Anterior cingulate cortex (tissue), 58 donors: Measurements from ENCODE around the gene USP5.
"Not testable (repeated sequence)": the region's sequence is repeated elsewhere in the genome, so short reads cannot be mapped to it uniquely, and the experiment has no call there.

Source experiments
- DNase-seq, 58 donors: peaks; one replicate each; lab custom pipeline; 2025; lab: John Stamatoyannopoulos, UW

The USP5 gene

GRCh38 chr12:6879824-6880223, 27.9 kb downstream of the USP5 start:
- not testable (repeated sequence) for DNase-seq

GRCh38 chr12:6883252-6883651, 31.3 kb downstream of the USP5 start:
- DNase-seq: no peak

- DNase-seq: no peak
Measured at GRCh38 chr12:6883683-6884082, 31.7 kb downstream of the USP5 start.

GRCh38 chr12:6884539-6884938, 32.6 kb downstream of the USP5 start:
- no peak for DNase-seq

- not testable (repeated sequence) for DNase-seq
Measured at GRCh38 chr12:6886206-6886999, 34.5 kb downstream of the USP5 start.

GRCh38 chr12:6887460-6887859, 35.5 kb downstream of the USP5 start:
- DNase-seq: no peak

GRCh38 chr12:6888360-6888759, 36.4 kb downstream of the USP5 start:
- no peak for DNase-seq

GRCh38 chr12:6888794-6889193, 36.8 kb downstream of the USP5 start:
- not testable (repeated sequence) for DNase-seq

GRCh38 chr12:6889775-6890573, 38.0 kb downstream of the USP5 start:
- DNase-seq: not testable (repeated sequence)

GRCh38 chr12:6890789-6891645, 39.1 kb downstream of the USP5 start:
- DNase-seq: peak; percentile 80 to 99 (median 96)

GRCh38 chr12:6891646-6892001, 39.7 kb downstream of the USP5 start:
- no peak for DNase-seq

- not testable (repeated sequence) for DNase-seq
Measured at GRCh38 chr12:6892683-6893082, 40.7 kb downstream of the USP5 start.

- DNase-seq: no peak
Measured at GRCh38 chr12:6894321-6894720, 42.4 kb downstream of the USP5 start.

- DNase-seq: no peak
Measured at GRCh38 chr12:6896846-6897435, 45.0 kb downstream of the USP5 start.

- DNase-seq: no peak
Measured at GRCh38 chr12:6899427-6899826, 47.5 kb downstream of the USP5 start.

GRCh38 chr12:6899837-6900519, 48.0 kb downstream of the USP5 start:
- DNase-seq: peak in 46 of 58 donors; percentile 9 to 82 (median 42)

GRCh38 chr12:6902448-6902847, 50.5 kb downstream of the USP5 start:
- no peak for DNase-seq

GRCh38 chr12:6903722-6904121, 51.8 kb downstream of the USP5 start:
- no peak for DNase-seq
